KMS-11 (cell line): ENCODE data around the gene CASS4.

Experiments
- H2AFZ ChIP-seq: fragments of 200-600 bp; sonication (generic); 2 replicates; pipeline ENCODE4 v1.6.1; 2016; ENCODE audit warnings: antibody characterized with exemption, mixed run types, low read depth
- H3K27ac ChIP-seq: fragments of 200-600 bp; sonication (generic); 2 replicates; pipeline ENCODE4 v1.6.1; 2016; ENCODE audit warnings: mild to moderate bottlenecking, mixed run types
- H3K27me3 ChIP-seq: fragments of 200-600 bp; sonication (generic); 2 replicates; pipeline ENCODE4 v1.6.1; 2017; ENCODE audit warnings: mild to moderate bottlenecking, low read depth, mixed run types, moderate library complexity; ENCODE audit not compliant: insufficient read depth
- H3K36me3 ChIP-seq: fragments of 200-600 bp; sonication (generic); 2 replicates; pipeline ENCODE4 v1.6.1; 2017; ENCODE audit warnings: mild to moderate bottlenecking, mixed run types; ENCODE audit not compliant: insufficient read depth
- H3K4me1 ChIP-seq: fragments of 200-600 bp; sonication (generic); 2 replicates; pipeline ENCODE4 v1.6.1; 2016; ENCODE audit warnings: mild to moderate bottlenecking, low read depth, mixed run types; ENCODE audit not compliant: poor library complexity, severe bottlenecking
- H3K4me2 ChIP-seq: fragments of 200-600 bp; sonication (generic); 2 replicates; pipeline ENCODE4 v1.7.0; 2016; ENCODE audit warnings: mild to moderate bottlenecking, mixed run types
- H3K4me3 ChIP-seq: fragments of 200-600 bp; sonication (generic); IDR thresholded peaks from 2 replicates; pipeline ENCODE4 v1.6.1; 2017; ENCODE audit warnings: low read depth, low read length, mixed read lengths; ENCODE audit not compliant: insufficient read depth
- H3K79me2 ChIP-seq: fragments of 200-600 bp; sonication (generic); 2 replicates; pipeline ENCODE4 v1.6.1; 2016; ENCODE audit warnings: low read depth, mixed run types; ENCODE audit not compliant: insufficient read depth
- H3K9ac ChIP-seq: fragments of 200-600 bp; sonication (generic); 2 replicates; pipeline ENCODE4 v1.6.1; 2016; ENCODE audit warnings: mild to moderate bottlenecking, mixed run types
- H4K20me1 ChIP-seq: fragments of 200-600 bp; sonication (generic); 2 replicates; pipeline ENCODE4 v1.6.1; 2016; ENCODE audit warnings: mild to moderate bottlenecking, mixed run types; ENCODE audit not compliant: insufficient read depth
- TF ChIP-seq, protein P1 (sequence below): fragments of 200-600 bp; sonication (generic); conservative IDR thresholded peaks from 2 replicates; pipeline ENCODE4 v1.6.1; 2017; ENCODE audit warnings: low read depth, mild to moderate bottlenecking, antibody characterized with exemption, low read length, moderate library complexity, mixed read lengths

The CASS4 gene

DNA sequence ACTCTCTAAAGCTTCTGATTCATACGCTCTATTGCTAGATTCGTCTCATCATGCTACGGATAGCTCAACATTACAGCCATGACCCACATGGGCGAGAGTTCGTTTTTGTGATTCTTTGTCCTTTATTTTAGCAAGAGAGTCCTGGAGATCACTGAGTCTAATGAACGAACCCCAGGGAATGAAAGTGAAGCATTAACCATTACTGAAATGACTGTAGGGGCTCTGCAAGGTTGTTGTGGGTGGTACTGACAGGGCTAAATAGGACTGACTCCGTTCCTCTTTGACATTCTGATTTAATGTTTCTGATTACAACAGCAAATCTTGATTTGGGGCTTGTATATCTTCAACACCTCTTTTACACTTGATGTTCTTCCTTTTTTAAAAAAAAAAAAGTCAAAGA, 42.7 kb downstream of the CASS4 start:
- TF ChIP-seq, protein P1, sequence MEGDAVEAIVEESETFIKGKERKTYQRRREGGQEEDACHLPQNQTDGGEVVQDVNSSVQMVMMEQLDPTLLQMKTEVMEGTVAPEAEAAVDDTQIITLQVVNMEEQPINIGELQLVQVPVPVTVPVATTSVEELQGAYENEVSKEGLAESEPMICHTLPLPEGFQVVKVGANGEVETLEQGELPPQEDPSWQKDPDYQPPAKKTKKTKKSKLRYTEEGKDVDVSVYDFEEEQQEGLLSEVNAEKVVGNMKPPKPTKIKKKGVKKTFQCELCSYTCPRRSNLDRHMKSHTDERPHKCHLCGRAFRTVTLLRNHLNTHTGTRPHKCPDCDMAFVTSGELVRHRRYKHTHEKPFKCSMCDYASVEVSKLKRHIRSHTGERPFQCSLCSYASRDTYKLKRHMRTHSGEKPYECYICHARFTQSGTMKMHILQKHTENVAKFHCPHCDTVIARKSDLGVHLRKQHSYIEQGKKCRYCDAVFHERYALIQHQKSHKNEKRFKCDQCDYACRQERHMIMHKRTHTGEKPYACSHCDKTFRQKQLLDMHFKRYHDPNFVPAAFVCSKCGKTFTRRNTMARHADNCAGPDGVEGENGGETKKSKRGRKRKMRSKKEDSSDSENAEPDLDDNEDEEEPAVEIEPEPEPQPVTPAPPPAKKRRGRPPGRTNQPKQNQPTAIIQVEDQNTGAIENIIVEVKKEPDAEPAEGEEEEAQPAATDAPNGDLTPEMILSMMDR: no peak
- H2AFZ ChIP-seq: no peak overlapping the region
- no peaks in the 10 kb centered on the region for H3K36me3 ChIP-seq
- H4K20me1 ChIP-seq: no peaks in the 10 kb centered on the region
- H3K4me2 ChIP-seq: no peak overlapping the region
- H3K9ac ChIP-seq: no peak overlapping the region
- H3K4me3 ChIP-seq: no peak overlapping the region
- no peak overlapping the region for H3K27ac ChIP-seq
- no peaks in the 10 kb centered on the region for H3K79me2 ChIP-seq
- H3K4me1 ChIP-seq: no peaks in the 10 kb centered on the region
- H3K27me3 ChIP-seq: no peaks in the 10 kb centered on the region

DNA sequence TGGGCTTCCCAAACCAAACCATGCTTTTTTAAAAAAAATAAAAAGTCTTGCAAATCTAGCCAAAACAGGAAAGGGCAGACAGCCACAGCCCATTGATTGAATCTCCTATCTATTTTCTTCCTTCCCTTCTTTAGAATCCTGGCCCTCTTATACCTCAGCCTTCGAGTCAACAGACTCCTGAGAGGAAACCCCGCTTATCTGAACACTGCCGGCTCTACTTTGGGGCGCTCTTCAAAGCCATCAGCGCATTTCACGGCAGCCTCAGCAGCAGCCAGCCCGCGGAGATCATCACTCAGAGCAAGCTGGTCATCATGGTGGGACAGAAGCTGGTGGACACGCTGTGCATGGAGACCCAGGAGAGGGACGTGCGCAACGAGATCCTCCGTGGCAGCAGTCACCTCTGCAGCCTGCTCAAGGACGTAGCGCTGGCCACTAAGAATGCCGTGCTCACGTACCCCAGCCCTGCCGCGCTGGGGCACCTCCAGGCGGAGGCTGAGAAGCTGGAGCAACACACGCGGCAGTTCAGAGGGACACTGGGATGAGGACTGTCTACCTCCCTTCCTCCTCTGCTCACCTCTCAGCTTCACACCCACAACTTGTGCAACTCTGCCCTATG, 46.3 kb downstream of the CASS4 start:
- H3K4me2 ChIP-seq: no peak overlapping the region
- no peaks in the 10 kb centered on the region for H3K36me3 ChIP-seq
- H3K4me3 ChIP-seq: no peak overlapping the region
- H4K20me1 ChIP-seq: no peaks in the 10 kb centered on the region
- no peak overlapping the region for H3K27ac ChIP-seq
- H3K9ac ChIP-seq: no peak overlapping the region
- no peaks in the 10 kb centered on the region for H3K4me1 ChIP-seq
- H2AFZ ChIP-seq: no peak overlapping the region
- TF ChIP-seq, protein P1: no peak
- H3K27me3 ChIP-seq: no peaks in the 10 kb centered on the region
- H3K79me2 ChIP-seq: no peaks in the 10 kb centered on the region

DNA sequence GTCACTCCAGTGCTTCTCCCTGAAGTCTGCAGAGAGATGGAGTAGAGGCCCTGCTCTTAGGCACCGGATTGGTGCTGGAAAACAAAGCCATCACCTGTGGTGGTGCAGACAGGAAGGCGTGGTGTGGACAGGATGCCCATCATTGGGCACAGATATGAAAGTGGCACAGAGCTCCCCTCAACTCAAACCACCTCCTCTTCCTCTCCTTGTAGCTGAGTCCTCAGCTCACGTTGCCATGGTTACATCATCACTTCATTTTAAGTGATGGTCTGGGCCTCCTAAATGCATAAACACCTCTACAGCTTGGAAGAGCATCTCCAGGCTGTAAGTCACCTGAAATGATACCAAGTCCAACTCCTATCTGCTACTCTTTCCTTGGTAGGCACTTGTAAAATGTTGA, 48.4 kb downstream of the CASS4 start:
- Histone ChIP-seq H3K4me3 (no peak overlapping the region), H3K4me2 (no peak overlapping the region), H3K4me1 (no peaks in the 10 kb centered on the region), H3K79me2 (no peaks in the 10 kb centered on the region), H4K20me1 (no peaks in the 10 kb centered on the region), H3K9ac (no peak overlapping the region), H3K27ac (no peak overlapping the region), H3K36me3 (no peaks in the 10 kb centered on the region), H3K27me3 (no peaks in the 10 kb centered on the region), H2AFZ (no peak overlapping the region)
- TF ChIP-seq, protein P1: no peak

DNA sequence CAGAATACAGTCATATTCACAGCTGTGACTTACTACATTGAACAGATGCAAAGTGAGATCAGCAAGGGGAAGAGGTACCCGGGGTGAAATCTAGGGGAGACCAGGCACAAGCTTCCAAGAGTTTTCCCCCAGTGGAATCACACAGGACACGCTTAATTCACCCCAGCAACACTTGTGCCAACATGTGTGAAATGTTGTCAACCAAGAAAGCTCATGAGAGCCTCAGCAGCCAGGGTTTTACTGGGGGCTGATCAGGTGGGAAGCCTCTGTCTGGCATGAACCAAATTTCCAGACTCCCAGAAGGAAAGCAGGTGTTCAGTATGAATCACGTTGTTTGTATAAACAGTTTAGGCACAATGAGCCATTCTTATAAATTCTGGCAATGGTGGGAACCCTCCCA, 49.5 kb downstream of the CASS4 start:
- Histone ChIP-seq H4K20me1 (no peaks in the 10 kb centered on the region), H3K4me2 (no peak overlapping the region), H3K4me1 (no peaks in the 10 kb centered on the region), H3K9ac (no peak overlapping the region), H2AFZ (no peak overlapping the region), H3K27ac (no peak overlapping the region), H3K79me2 (no peaks in the 10 kb centered on the region), H3K4me3 (no peak overlapping the region), H3K36me3 (no peaks in the 10 kb centered on the region), H3K27me3 (no peaks in the 10 kb centered on the region)
- TF ChIP-seq, protein P1: no peak
